ENCODE results near the gene HEMGN. TPM values are rescaled to one million over a fixed set of nuclear protein-coding genes. Genes with fewer than 3 reads are reported as not detected.
"Not testable (repeated sequence)": the region's sequence is repeated elsewhere in the genome, so short reads cannot be mapped to it uniquely, and the experiment has no call there.

Gene HEMGN
- total RNA-seq, 2 experiments from 2014 or later: 1.5 to 2.9 TPM

DNA sequence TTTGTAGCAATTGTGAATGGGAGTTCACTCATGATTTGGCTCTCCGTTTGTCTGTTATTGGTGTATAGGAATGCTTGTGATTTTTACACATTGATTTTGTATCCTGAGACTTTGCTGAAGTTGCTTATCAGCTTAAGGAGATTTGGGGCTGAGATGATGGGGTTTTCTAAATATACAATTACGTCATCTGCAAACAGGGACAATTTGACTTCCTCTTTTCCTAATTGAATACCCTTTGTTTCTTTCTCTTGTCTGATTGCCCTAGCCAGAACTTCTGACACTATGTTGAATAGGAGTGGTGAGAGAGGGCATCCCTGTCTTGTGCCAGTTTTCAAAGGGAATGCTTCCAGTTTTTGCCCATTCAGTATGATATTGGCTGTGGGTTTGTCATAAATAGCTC is 9.1 kb upstream of the HEMGN start:
- intact Hi-C loops (cut with DNase I, micrococcal nuclease); POLR2A ChIA-PET; H3K9me3 Mint-ChIP-seq (ENCODE audit: low read depth); H3K36me3 Mint-ChIP-seq (ENCODE audit: low read depth); DNase-seq; ATAC-seq; H3K4me3 Mint-ChIP-seq; H3K27me3 Mint-ChIP-seq; H3K27ac Mint-ChIP-seq; H3K4me1 Mint-ChIP-seq: not testable (repeated sequence)
- CTCF ChIA-PET: interaction anchor here (1.0 kb wide), 1 partner anchor 23 kb away, joined by 3 read pairs; no protein-coding TSS in a partner anchor

GRCh38 chr9:97945470-97945869 is 7.5 kb upstream of the HEMGN start:
- ATAC-seq; POLR2A ChIA-PET; H3K36me3 Mint-ChIP-seq (ENCODE audit: low read depth); intact Hi-C loops (cut with DNase I, micrococcal nuclease); H3K4me3 Mint-ChIP-seq; CTCF ChIA-PET; H3K4me1 Mint-ChIP-seq; H3K9me3 Mint-ChIP-seq (ENCODE audit: low read depth); DNase-seq; H3K27ac Mint-ChIP-seq; H3K27me3 Mint-ChIP-seq: not testable (repeated sequence)

GRCh38 chr9:97944612-97945011 is 6.6 kb upstream of the HEMGN start:
- Mint-ChIP-seq H3K27me3 (no peaks in the 10 kb centered on the region), H3K36me3 (ENCODE audit: low read depth) (no peaks in the 10 kb centered on the region), H3K4me3 (no peak overlapping the region), H3K4me1 (no peaks in the 10 kb centered on the region), H3K27ac (no peak overlapping the region), H3K9me3 (ENCODE audit: low read depth) (no peaks in the 10 kb centered on the region)
- ChIA-PET CTCF (interaction anchor here (0.6 to 1.7 kb wide), 4 partner anchors 10 to 44 kb away, joined by 3 to 6 read pairs (median 4); no protein-coding TSS in a partner anchor), POLR2A (no interaction called here)
- ATAC-seq (peak; percentile 26), DNase-seq (no peak)
- intact Hi-C loops (cut with DNase I, micrococcal nuclease): no loop called here

DNA sequence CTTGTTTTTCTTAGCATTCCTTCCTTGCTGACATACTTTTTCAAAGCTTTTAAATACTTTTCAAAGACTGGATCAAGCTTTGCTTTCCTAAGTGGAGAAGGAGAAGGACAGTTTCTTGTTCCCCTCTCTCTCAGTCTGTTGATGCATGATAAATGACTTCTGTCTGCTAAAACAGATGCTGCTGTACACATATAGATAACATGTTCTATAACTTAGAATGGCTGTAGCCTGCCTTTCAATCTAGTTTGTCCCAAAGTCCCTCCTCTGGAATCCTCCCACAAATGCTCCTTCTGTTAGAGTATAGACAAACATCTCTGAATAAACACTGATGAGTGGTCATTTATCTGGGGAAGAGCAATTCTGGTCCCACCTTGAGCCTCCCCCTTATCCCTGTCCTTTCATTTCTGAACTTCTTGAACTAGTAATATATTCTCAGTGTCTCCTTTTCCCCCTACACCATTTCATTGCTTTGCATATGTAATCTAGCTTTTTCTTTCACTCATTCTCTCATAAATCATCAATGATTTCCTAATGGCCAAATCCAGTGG is 5.4 kb upstream of the HEMGN start:
- CTCF ChIA-PET: interaction anchor here (0.8 to 2.4 kb wide), 5 partner anchors 12 to 39 kb away, joined by 3 to 11 read pairs (median 4); no protein-coding TSS in a partner anchor
- Mint-ChIP-seq H3K36me3 (ENCODE audit: low read depth) (no peaks in the 10 kb centered on the region), H3K4me1 (peaks cover 5% of the 10 kb centered on the region), H3K4me3 (no peak overlapping the region), H3K27ac (no peak overlapping the region), H3K9me3 (ENCODE audit: low read depth) (no peaks in the 10 kb centered on the region), H3K27me3 (no peaks in the 10 kb centered on the region)
- no peak for DNase-seq
- ATAC-seq: no peak
- intact Hi-C loops (cut with DNase I, micrococcal nuclease): no loop called here
- POLR2A ChIA-PET: no interaction called here

GRCh38 chr9:97941323-97941722 is 3.4 kb upstream of the HEMGN start:
- POLR2A ChIA-PET: no interaction called here
- intact Hi-C loops (cut with DNase I, micrococcal nuclease): no loop called here
- Mint-ChIP-seq H3K36me3 (ENCODE audit: low read depth) (no peaks in the 10 kb centered on the region), H3K4me1 (peaks cover 21% of the 10 kb centered on the region), H3K27me3 (no peaks in the 10 kb centered on the region), H3K27ac (no peak overlapping the region), H3K4me3 (no peak overlapping the region), H3K9me3 (ENCODE audit: low read depth) (no peaks in the 10 kb centered on the region)
- DNase-seq: no peak
- CTCF ChIA-PET: interaction anchor here (1.4 to 8.0 kb wide), 3 partner anchors 18 to 40 kb away, joined by 3 to 64 read pairs (median 11); partner anchors contain the start of gene TRMO
- no peak for ATAC-seq

DNA sequence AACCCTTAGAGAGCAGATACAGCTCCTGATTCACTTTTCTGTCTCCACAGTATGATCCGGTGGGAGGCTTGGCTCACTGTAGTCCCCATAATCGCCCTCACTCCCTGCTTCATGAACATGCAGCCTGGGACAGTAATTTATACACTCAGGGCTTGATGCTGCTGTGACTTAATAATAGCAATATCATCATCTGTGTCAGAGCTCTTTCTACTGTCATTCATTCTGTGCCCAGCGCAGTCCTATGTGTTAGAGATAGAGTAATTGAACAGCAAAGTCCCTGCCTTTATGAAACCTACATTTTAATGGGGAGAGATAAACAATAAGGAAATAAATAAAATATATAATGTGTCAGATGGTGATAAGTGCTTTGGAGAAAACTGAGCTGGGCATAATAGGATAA is 2.8 kb upstream of the HEMGN start:
- Mint-ChIP-seq H3K4me3 (no peak overlapping the region), H3K27me3 (no peaks in the 10 kb centered on the region), H3K27ac (no peak overlapping the region), H3K36me3 (ENCODE audit: low read depth) (no peaks in the 10 kb centered on the region), H3K9me3 (ENCODE audit: low read depth) (no peaks in the 10 kb centered on the region), H3K4me1 (peaks cover 24% of the 10 kb centered on the region)
- POLR2A ChIA-PET: no interaction called here
- intact Hi-C loops (cut with DNase I, micrococcal nuclease): no loop called here
- DNase-seq (no peak), ATAC-seq (no peak)
- CTCF ChIA-PET: interaction anchor here (1.1 to 8.0 kb wide), 4 partner anchors 11 to 40 kb away, joined by 3 to 64 read pairs (median 4); partner anchors contain the start of gene TRMO

DNA sequence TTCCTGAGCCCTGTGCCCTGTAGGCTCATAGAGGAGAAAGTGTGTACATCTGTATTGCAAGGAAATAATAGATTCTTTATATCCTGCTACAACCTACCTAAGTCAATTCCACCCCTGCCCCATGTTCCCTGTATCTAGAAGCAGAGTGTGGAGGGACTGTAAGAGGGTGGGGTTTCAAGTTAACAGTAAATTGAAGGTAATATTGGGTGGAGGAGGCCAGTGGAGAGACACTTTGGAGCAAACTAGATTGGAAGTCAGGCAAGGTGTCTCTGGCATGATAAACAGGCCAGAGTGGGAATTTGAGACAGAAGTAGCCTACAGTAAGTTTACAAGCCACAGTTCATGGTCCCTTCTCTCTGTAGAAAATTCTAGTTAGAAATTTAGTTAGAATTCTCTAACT is 2.3 kb upstream of the HEMGN start:
- no peak overlapping the region for H3K27ac Mint-ChIP-seq
- ChIA-PET CTCF (interaction anchor here (1.1 to 8.0 kb wide), 3 partner anchors 11 to 18 kb away, joined by 3 to 64 read pairs (median 4); partner anchors contain the start of gene TRMO), POLR2A (no interaction called here)
- no peak overlapping the region for H3K4me3 Mint-ChIP-seq
- intact Hi-C loops (cut with DNase I, micrococcal nuclease): no loop called here
- peaks cover 26% of the 10 kb centered on the region for H3K4me1 Mint-ChIP-seq
- no peaks in the 10 kb centered on the region for H3K9me3 Mint-ChIP-seq (ENCODE audit: low read depth)
- no peaks in the 10 kb centered on the region for H3K27me3 Mint-ChIP-seq
- DNase-seq (no peak), ATAC-seq (no peak)
- no peaks in the 10 kb centered on the region for H3K36me3 Mint-ChIP-seq (ENCODE audit: low read depth)

GRCh38 chr9:97936998-97937397 is 974 bp downstream of the HEMGN start:
- no peak for DNase-seq
- ChIA-PET POLR2A (no interaction called here), CTCF (interaction anchor here (0.9 to 8.0 kb wide), 5 partner anchors 11 to 319 kb away, joined by 3 to 64 read pairs (median 4); partner anchors contain the start of gene TRMO)

DNA sequence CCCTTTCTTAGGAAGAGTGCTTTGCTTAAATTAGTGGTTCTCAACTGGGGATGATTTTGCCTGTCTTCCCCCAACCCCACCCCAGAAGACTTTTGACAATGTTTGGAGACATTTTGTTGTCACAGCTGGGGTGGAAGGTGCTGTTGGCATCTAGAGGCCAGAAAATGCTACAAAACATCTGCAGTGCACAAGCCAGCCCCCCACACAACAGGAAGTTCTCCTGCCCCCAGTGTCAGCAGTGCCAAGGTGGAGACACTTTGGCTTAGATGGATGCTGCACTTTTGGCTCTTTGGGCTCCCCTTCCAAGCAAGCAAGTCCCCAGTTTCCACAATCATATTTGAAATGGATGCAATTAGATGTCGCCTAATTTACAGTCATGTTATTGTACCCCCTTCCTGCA is 2.7 kb downstream of the HEMGN start:
- no peaks in the 10 kb centered on the region for H3K27me3 Mint-ChIP-seq
- no peaks in the 10 kb centered on the region for H3K36me3 Mint-ChIP-seq (ENCODE audit: low read depth)
- intact Hi-C loops (cut with DNase I, micrococcal nuclease): no loop called here
- CTCF ChIA-PET: interaction anchor here (0.9 to 8.0 kb wide), 5 partner anchors 13 to 28 kb away, joined by 3 to 64 read pairs (median 4); partner anchors contain the start of gene TRMO
- no peak for ATAC-seq
- no peak overlapping the region for H3K27ac Mint-ChIP-seq
- no peak overlapping the region for H3K4me3 Mint-ChIP-seq
- POLR2A ChIA-PET: no interaction called here
- H3K9me3 Mint-ChIP-seq (ENCODE audit: low read depth): no peaks in the 10 kb centered on the region
- peaks cover 58% of the 10 kb centered on the region for H3K4me1 Mint-ChIP-seq
- DNase-seq: no peak

More at GRCh38 chr9:97936998-97937397, 974 bp downstream of the HEMGN start:
- intact Hi-C loops (cut with DNase I, micrococcal nuclease): no loop called here
- Mint-ChIP-seq H3K27ac (no peak overlapping the region), H3K4me1 (peaks cover 43% of the 10 kb centered on the region), H3K36me3 (ENCODE audit: low read depth) (no peaks in the 10 kb centered on the region), H3K27me3 (no peaks in the 10 kb centered on the region), H3K4me3 (no peak overlapping the region), H3K9me3 (ENCODE audit: low read depth) (no peaks in the 10 kb centered on the region)
- no peak for ATAC-seq

GRCh38 chr9:97934321-97935115 is 3.5 kb downstream of the HEMGN start:
- Mint-ChIP-seq H3K4me3 (no peak overlapping the region), H3K27me3 (no peaks in the 10 kb centered on the region), H3K9me3 (ENCODE audit: low read depth) (no peaks in the 10 kb centered on the region), H3K36me3 (ENCODE audit: low read depth) (no peaks in the 10 kb centered on the region), H3K4me1 (peaks cover 66% of the 10 kb centered on the region), H3K27ac (no peak overlapping the region)
- ChIA-PET CTCF (interaction anchor here (0.7 to 8.0 kb wide), 6 partner anchors 12 to 186 kb away, joined by 3 to 64 read pairs (median 4); partner anchors contain the start of gene TRMO), POLR2A (no interaction called here)
- intact Hi-C loops (cut with DNase I, micrococcal nuclease): no loop called here
- ATAC-seq (no peak), DNase-seq (peak; percentile 40)

- Mint-ChIP-seq H3K27ac (no peak overlapping the region), H3K27me3 (no peaks in the 10 kb centered on the region), H3K9me3 (ENCODE audit: low read depth) (no peaks in the 10 kb centered on the region), H3K4me3 (no peak overlapping the region), H3K4me1 (peaks cover 70% of the 10 kb centered on the region), H3K36me3 (ENCODE audit: low read depth) (no peaks in the 10 kb centered on the region)
- no peak for DNase-seq
- POLR2A ChIA-PET: no interaction called here
- CTCF ChIA-PET: interaction anchor here (3.2 to 8.0 kb wide), 2 partner anchors 11 to 21 kb away, joined by 12 to 64 read pairs; partner anchors contain the start of gene TRMO
- no peak for ATAC-seq
- intact Hi-C loops (cut with DNase I, micrococcal nuclease): no loop called here
Measured at GRCh38 chr9:97933297-97933998, 4.5 kb downstream of the HEMGN start.
